ENCODE data around the gene GPR180.

DNA sequence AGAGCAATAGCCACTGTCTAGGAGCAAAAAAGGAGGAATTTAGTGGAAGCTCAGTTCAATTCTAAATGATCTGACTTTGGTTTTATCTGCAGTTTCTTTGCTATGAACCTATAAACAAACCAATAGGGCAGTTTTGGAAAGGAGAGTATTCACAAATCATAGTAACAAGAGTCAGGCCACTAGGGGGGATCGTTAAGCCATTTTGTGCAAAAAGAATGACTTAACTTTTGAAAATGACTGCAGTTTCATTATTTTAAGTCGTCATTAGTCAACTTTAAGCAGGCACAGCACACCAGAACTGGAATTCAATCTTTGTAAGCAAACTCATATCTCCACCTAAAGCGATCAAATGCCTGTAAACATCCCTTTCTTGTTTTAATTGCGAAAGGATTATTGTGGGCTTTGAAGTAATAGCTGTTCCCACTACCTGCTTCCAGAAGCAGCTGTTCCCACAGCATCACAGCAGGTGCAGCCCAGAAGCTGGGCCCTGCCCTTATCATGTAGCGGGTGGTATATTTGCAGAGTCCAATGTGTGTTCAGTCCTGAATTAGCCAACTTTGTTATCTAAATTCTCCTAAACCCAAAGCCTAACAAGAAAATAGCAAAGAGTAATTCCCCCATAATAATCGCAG lies 59.2 kb downstream of the GPR180 start:
- TF ChIP-seq, protein P1, sequence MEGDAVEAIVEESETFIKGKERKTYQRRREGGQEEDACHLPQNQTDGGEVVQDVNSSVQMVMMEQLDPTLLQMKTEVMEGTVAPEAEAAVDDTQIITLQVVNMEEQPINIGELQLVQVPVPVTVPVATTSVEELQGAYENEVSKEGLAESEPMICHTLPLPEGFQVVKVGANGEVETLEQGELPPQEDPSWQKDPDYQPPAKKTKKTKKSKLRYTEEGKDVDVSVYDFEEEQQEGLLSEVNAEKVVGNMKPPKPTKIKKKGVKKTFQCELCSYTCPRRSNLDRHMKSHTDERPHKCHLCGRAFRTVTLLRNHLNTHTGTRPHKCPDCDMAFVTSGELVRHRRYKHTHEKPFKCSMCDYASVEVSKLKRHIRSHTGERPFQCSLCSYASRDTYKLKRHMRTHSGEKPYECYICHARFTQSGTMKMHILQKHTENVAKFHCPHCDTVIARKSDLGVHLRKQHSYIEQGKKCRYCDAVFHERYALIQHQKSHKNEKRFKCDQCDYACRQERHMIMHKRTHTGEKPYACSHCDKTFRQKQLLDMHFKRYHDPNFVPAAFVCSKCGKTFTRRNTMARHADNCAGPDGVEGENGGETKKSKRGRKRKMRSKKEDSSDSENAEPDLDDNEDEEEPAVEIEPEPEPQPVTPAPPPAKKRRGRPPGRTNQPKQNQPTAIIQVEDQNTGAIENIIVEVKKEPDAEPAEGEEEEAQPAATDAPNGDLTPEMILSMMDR (IDR thresholded peaks at IDR 0.05; ENCODE audit: low read depth, low read length) = peak; percentile 26
- TF ChIP-seq, protein P2, sequence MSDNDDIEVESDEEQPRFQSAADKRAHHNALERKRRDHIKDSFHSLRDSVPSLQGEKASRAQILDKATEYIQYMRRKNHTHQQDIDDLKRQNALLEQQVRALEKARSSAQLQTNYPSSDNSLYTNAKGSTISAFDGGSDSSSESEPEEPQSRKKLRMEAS (IDR thresholded peaks at IDR 0.05; ENCODE audit: low read depth, low read length) = no peak

Data from NB4 (cell line).